Activated CD4-positive, alpha-beta T cell treated with anti-CD3 and anti-CD28 coated beads for 4 hours (primary cell): ENCODE measurements around the gene GPR137B.
"Not testable (repeated sequence)": the region's sequence is repeated elsewhere in the genome, so short reads cannot be mapped to it uniquely, and the experiment has no call there.

Experiments used
- DNase-seq, 2 donors: peaks; one replicate each; pipeline ENCODE4 v3.0.0-alpha.2; 2020

The GPR137B gene

GRCh38 chr1:236161755-236162154 is 19.4 kb downstream of the GPR137B start:
- not testable (repeated sequence) for DNase-seq

GRCh38 chr1:236163463-236164153 is 21.3 kb downstream of the GPR137B start:
- DNase-seq, result no peak

DNA sequence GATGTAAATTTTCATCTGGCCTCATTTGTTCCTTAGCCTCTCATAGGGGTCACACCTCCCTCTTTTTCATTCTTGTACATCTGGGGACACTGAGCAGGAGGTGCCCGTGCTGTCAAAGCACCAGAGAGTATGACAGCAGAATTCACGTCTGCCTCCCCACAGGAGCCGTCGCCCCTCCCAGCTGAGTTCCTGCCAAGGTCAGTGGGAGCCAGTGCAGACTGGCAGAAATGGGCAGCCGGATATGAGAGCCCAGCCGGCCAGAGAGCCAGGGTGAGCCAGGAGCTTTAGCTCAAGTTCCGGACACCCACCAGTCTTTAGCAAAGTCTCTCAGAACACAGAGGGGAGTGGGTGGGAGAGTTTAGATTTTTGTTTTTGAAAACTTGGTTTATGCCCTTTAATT is 21.9 kb downstream of the GPR137B start:
- no peak for DNase-seq

DNA sequence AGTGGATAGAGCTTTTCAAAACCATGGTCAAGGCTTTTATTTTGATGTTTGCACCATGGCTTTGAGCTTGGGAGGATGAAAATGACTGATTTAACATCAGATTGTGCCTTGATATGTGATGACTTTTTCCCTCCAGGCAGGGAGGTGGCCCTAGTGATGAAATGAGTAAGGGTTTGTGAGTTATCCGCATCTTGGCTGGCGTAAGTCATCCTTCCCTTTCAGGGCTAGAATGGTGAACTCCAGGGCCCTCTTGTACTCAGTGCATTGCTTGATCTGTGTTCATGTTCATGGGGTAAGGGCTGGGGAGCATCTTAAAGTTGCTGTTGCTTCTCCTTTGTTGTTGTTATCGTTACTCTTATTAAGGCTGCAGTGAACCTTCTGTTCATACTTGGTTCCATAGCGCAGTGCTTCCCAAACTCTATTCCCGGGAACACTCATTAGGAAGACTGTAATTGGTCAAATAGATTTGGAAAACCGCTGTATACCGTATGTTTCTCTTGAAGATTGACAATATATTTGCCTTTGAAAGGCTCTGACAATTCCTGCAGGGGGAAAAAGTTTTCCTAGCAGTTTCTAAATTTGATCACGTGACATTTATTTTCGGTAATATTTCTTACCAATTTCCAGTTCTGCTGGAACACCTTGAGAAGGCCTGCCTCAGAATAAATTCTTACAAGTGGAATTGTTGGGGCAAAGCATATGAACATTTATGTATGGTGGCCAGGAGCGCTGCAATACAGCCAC is 23.1 kb downstream of the GPR137B start:
- DNase-seq, result no peak

DNA sequence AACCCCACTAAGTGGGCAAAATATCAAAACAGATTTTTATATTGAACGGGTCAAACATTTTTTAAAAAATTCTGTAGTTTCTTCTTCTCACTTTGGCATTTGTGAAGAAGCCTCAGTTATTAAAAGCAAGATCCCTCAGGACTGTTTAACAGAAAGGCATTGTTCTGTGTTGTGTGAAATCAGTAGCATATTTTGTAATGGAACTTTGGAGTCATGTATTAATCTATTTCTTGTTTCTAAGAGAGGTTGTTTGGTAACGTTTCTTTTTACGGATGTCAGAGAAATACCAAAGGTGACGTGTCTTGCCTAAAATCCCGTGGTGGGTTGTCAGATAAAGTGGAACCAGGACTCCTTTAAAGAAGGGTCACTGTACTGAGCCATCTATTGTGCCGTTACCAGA is 23.7 kb downstream of the GPR137B start:
- DNase-seq, result no peak

GRCh38 chr1:236167154-236167553 is 24.8 kb downstream of the GPR137B start:
- DNase-seq, result no peak

DNA sequence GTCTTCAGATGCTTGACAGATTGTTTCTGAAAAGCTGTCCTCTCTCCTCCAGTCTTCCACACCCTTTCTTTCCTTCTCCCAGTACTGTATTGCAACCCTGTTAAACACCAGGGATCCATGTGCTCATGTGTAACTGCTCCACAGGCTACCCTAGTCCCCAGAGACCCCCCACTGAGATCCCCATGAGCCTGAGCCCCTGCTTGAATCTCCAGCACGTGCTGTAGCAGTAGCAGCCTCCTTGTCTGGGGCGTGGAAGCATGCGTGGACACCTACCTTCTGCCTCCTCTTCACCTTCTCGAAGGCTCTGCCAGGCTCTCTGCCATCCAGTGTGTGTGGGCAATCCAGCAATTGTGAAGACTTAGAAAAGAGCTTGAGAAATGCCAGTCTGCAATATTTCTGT is 25.2 kb downstream of the GPR137B start:
- no peak for DNase-seq

- no peak for DNase-seq
These were observed 26.5 kb downstream of the GPR137B start for GRCh38 chr1:236168716-236169429.

DNA sequence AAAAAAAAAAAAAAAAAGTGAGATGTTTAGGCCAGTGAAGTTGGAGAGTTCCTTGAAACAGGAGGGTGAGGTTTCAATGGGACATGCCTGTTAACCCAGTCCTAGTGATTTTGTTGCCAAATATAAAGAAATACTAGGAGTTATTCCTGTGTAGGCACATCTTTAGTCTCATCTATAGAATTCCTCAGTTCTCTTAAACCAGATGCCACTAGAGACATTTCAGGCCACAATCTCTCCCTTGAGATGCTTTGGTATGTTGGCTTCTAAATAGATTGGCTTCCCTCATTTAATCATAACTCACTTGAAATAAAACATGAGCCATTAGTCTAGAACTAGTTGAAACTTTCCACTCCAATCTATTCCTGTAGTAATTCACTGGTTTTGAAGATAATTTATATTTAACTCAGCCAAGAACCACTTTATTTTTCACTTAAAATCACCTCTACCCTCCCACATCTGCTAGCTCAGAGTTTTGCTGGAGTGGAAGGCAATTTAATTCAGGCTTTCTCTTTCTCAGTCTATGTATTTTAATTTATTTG is 29.8 kb downstream of the GPR137B start:
- DNase-seq, result no peak

GRCh38 chr1:236173174-236173767 is 30.9 kb downstream of the GPR137B start:
- DNase-seq, result no peak

GRCh38 chr1:236175642-236176336 is 33.5 kb downstream of the GPR137B start:
- DNase-seq, result no peak

DNA sequence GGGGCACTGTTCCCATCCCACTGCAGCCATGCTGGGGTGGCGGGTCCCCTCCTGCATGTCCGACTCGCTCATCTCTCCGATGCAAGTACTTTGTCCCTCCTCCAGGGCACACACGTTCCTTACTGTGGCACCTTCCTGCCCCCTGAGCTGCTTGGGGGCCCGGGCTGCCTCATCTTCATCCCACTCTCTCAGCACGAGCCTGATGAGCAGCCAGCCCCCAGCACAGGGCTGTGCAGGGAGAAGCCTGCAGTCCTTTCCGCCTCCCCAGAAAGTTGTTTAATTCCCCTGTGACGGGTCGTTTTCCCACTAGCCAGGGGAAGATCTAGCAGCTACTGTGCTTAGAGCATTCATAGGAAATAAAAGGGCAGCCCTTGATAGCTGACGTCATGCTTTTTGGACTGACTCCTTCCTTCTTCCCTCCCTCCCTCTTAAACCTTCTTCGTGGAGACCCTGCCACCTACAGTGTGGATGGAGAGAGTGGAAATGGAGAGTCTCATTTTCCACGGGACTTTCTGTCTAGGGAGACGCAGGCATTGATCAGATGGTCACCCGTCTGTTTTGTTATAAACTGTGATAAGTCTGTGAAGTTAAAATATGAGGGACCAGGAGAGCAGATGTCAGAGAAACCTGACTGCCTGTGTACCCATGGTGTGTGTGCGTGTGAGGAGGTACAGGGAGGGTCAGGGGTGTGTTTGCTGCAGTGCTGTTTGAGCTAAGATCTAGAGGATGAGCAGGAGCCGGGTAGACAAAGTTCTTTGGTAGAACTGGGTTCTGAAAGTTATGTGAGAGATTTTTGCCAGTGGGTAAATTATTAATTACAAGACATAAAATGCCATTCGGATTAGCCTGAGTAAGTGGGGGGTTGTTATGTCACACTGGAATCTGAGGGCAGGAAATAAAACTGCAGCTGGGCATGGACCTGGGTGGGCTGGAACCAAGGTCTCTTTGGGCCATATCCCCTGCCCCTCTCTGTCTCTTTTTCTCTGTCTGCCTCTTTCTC is 34.3 kb downstream of the GPR137B start:
- no peak for DNase-seq

- no peak for DNase-seq
These were observed 37.3 kb downstream of the GPR137B start for GRCh38 chr1:236179634-236180033.

- DNase-seq, result no peak
These were observed 38.7 kb downstream of the GPR137B start for GRCh38 chr1:236181059-236181458.

- DNase-seq, result no peak
These were observed 43.3 kb downstream of the GPR137B start for GRCh38 chr1:236185687-236186086.

GRCh38 chr1:236186471-236186870 is 44.1 kb downstream of the GPR137B start:
- DNase-seq, result not testable (repeated sequence)

DNA sequence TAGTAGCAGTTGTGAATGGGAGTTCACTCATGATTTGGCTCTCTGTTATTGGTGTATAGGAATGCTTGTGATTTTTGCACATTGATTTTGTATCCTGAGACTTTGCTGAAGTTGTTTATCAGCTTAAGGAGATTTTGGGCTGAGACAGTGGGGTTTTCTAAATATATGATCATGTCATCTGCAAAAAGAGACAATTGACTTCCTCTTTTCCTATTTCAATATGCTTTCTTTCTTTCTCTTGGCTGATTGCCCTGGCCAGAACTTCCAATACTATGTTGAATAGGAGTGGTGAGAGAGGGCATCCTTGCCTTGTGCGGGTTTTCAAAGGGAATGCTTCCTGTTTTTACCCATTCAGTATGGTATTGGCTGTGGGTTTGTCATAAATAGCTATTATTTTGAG is 45.7 kb downstream of the GPR137B start:
- DNase-seq, result not testable (repeated sequence)

DNA sequence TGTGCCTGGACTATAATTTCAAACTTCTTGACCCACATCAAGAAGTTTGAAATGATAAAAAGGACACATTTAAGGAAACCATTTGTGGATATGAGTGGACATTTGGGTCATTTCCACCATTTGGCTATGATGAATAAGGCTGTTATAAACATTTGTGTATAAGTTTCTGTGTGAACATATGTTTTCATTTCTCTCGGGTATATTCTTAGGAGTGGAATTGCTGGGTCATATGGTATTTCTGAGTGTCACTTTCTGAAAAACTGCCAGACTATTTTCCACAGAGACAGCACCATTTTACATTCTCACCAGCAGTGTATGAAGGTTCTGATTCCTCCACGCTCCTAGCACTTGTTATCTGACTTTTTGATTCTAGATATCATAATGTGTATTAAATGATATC is 50.8 kb downstream of the GPR137B start:
- DNase-seq, result no peak

DNA sequence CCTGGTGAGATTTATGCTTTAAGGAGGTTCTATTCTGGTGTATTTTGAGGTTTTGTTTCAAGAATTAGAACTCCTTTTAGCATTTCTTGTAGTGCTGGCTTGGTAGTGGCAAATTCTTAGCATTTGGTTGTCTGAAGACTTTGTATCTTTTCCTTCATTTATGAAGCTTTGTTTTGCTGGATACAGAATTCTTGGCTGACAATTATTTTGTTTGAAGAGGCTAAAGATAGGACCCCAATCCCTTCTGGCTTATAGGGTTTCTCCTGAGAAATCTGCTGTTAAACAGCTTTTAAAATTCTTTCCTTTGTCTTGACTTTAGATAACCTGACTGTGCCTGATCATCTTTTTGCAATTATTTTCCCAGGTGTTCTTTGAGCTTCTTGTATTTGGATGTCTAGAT is 58.6 kb downstream of the GPR137B start:
- no peak for DNase-seq

DNA sequence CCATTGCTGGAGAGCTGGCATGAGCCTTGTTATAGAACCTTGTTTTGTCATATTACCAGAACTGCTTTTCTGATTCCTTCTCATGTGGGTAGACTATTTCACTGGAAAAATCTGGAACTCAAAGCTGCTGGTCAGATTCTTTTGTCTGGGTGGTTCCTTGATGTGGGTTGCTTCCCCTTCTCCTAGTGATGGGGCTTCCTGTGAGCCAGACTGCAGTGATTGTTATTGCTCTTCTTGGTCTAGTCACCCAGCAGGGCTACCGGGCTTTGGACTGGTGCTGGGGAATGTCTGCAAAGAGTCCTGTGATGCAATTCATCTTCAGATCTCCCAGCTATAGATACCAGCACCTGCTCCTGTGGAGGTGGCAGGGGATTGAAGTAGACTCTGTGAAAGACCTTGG is 59.4 kb downstream of the GPR137B start:
- DNase-seq, result no peak

DNA sequence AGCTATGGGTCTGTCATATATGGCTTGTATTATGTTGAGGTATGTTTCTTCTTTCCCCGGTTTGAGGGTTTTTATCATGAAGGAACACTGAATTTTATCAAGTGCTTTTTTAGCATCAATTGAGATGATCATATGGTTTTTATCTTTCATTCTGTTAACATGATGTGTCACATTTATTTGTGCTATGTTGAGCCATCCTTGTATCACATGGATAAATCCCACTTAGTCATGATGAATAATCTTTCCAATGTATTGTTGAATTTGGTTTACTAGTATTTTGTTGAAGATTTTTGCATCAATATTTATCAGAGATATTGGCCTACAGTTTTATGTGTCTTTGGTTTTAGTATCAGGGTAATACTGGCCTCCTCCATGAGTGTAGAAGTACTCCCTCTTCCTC is 61.7 kb downstream of the GPR137B start:
- no peak for DNase-seq
